HT-29 (cell line): ENCODE results near the gene IRF1. TPM values are rescaled to one million over a fixed set of nuclear protein-coding genes. Genes with fewer than 3 reads are reported as not detected.

Experiments used
- DNase-seq: peaks from one replicate; pipeline ENCODE4 v3.0.0-alpha.2; 2015; ENCODE audit warnings: low spot score
- total RNA-seq: library from RNA; depleted of rRNA; stranded (reverse); fragments of >200 nt; shearing (Covaris generic); gene quantifications from 2 replicates; pipeline ENCODE4 v1.2.3, GENCODE V29; 2014

Gene IRF1
- total RNA-seq, 1 experiment from 2014 or later, result 58.7 TPM

DNA sequence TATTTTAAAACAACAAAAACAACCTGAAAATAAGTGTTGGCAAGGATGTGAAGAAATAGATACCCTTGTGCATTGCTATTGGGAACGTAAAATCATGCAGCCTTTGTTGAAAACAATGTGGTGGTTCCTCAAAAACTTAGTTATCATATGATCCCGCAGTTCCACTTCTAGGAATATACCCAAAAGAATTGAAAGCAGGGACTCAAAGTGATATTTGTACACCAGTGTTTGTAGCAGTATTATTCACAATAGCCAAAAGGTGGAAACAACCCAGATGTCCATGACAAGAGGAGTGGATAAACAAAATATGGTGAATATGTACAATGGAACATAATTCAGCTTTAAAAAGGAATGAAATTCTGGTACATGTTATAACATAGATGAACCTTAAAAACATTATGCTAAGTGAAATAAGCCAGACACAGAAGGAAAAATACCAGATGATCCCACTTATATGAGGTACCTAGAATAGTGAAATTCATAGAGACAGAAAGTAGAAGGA lies 29.0 kb downstream of the IRF1 start:
- no peak for DNase-seq

DNA sequence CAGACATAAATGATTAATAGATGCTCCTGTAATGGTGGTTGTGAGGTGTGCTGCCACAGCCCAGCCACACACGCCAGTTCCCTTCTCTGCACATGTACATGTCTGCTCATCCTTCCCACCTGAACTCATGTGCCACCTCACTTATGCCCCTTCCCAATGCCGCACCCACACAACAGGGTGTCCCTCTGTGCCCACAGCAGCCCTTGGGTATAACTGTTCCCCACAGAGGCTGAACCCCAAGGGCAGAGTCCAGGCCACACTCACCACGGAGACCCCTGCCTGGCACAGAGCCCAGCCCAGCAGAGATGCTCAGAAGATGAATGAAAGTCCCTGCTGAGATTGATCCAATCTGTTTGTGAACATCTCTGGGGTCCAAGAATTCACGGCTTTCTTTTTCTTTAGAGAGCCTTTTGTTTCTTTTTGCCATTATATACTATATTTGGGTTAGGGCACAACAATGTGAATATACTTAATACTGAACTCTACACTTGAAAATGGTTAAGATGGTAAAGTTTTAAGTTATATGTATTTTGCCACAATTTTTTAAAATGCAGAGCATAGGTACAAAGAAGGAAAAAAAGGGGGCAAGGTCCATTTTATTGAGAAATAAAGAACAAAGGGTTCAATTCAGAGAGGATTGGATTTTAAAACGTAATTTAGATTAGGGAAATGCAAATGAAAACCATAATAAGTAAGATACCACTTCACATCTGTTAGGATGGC lies 29.6 kb downstream of the IRF1 start:
- DNase-seq, result no peak

DNA sequence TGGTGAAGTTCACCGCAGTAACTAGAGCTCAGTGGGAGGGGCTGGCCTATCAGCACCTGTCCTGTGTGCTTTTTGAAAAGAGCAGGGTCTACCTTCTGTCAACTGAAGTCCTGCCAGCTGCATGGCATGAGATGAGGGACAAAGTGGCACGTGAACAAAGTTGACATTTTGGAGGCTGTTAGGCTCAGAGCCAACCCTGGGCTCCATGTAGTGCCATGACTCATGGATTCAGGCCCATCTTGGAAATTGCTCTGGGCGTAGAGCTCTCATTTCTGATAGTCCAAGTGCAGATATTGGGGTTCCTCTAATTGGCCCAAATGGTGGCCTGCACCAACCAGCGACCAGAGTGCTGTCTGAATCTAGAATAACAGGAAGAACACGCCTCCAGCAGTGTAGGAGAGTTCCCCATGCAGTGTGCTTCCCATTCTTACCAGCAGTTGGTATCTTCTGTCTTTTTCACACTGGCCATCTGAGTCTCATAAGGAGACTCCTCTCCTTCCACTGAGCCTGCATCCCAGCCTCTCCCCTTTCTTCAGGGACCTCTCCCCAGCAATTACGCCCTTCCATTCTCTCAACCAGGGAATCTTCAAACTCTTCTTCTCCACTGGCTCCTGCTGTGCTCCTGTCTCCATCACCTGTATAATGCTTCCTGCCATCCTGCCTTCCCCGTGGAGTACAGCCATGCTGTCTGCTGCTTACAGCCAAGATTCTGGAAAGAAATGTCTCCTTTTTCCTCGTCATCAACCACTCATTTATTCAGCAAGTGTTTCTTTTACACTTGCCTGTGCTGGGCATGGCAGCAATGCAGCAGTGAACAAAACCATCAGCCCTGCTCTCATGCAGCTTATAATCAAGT lies 30.4 kb downstream of the IRF1 start:
- peak; percentile 22 for DNase-seq

DNA sequence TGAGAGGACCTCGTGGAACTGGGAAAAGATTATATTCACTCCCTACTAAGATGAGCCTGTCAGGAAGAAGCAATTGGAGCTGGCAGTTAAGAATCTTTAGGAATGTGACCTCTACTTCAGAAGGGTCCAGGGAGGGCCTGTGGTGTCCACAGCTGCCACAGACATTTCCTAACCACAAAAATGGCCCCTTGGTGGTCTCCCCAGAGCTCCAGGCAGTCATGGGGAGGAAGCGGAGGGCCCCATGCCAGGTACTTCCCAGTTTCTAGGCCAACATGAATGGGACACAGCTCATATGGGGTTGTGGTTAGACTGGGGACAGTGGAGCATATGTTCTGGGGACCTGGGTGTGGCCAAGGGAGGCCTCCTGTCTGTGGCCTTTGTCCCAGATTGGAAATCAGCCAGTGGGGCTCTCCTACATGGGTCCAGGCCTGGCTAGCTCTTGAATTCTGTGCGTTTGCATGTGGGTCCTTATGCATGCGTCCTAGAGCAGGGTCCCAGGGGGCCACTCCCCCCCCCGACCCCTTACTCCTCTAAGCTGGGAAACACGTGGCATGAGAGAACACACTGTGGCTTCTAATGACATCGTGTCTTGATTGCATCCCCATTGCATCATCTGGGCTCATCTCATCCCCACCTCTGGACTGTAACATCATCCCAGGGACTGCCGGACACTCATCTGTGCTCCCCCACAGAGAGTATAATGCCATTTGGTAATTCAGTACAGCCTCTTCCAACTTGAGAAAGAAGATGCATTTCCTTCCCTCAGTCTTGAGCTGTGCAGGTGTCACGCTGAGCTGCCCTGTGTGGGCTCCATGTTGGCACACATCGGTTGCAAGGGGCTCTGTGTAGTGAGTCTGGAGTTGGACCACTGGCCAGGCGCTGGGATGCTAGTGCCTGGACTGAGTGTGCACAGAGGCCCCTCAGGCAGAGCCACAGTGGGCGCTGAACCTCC lies 31.3 kb downstream of the IRF1 start:
- peak; percentile 27 for DNase-seq

DNA sequence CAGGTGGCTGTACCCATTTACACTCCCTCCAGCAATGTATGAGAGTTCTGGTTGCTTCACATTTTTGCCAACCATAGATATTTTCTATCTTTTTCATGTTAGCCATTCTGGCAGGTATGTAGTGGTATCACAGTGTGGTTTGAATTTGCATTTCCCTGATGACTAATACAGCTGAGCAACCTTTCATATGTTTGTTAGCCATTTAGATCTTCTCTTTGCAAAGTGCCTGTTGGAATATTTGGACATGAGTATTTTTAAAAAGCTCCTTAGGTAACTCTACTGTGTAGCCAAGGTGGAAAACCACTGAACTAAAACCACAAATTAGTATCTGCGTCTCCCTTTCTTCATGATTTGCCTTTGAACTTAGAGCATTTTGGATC lies 31.9 kb downstream of the IRF1 start:
- DNase-seq, result peak; percentile 40

DNA sequence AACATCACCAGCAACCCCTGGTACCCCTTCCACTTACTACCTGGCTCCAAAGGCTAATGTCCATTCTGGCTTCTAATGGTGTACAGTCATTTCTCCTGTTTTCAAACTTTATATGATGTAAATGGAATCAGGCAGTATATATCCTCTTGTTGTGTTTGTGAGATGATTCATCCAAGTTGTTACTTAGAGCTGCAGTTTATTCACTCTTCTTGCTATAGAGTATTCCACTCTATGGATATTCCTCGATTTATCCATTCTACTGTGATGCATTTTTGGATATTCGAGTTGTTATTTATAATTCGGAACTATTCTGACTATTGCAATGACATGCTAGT lies 32.4 kb downstream of the IRF1 start:
- DNase-seq, result no peak

DNA sequence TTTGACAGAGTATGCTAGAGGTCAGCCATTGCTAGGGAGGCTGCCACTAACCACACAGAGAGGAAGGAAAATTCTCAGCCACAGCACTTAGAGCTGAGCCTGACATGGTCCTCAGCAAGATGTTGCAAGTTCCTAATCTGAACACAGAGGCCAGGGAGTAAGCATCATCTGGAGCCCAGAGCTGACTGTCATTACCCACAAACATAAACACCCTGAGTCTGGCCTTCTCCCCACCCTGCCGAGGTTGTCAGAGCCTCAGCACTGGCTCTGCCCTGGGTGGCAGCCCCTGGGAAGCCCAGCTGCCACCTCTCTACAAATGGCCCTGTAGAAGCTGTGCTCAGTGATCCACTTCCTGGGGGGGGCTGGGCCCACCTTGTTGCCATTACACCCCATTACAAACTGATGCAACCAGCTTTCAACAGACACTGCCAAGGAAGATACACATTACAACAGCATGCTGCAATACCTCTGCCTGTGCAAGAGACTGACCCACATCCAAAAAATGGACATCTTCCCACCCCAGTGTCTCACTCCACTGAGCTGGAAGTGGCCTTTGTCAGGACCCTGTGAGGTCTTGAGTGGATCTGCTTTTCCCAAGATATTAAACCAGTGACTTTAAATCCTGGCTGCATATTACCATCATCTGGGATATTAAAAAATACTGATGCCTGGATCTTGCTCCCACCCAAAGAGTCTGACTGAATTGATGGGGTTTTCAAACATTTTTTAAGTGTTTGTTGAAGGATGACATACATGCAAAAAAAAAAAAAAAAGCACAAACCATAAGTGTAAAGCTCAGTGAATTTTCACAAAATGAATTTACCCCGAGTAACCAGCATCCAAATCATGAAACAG lies 33.0 kb downstream of the IRF1 start:
- no peak for DNase-seq

DNA sequence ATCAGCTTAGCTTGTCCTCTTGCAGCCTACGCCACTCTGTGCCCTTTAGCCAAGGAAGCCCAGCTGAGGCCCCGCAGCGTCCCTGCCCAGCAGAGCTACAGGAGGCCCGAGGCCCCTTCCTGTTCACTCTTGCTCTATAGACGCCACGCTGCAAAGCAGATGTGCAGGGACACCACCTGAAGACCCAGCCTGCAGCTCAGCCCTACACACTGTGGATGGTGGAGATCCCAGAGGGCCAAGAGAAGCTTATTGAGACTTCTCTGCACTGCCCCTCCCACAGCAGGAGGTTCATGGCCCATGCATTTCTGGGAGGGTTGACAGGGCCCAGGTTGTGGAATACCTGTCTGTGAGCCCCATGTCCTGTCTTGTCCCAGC lies 33.6 kb downstream of the IRF1 start:
- no peak for DNase-seq

DNA sequence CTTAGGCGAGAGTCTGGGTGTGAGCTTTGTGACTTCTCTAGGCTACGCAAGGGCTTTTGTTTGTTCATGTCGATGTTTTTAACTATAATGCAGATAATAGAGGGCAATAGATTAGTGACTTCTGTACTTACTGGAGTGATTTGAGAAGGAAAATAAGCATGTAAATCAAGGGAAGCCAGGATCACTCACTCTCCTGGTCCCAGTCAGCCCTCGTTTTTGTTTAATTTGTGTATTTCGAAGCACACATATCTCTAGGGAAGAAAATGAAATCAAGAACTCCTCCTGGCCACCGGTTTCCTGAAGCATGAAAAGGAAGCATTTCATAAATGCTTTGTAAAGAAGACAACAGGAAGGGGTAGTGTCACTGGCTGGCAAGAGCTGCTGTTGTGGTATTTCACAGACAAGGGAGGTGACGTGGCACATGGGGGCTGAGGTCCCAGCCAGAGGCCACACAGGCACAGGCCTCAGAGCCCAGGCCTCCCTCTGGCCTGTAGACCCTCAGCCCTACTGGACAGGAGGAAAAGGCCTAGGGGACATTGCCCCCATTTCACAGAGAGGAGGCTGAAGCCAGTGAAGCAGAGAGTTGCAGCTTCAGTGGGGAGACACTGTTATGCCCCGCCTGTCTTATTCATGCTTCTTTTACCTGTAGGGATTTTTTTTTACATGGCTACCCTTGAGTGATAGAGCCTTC lies 34.1 kb downstream of the IRF1 start:
- peak; percentile 24 for DNase-seq

DNA sequence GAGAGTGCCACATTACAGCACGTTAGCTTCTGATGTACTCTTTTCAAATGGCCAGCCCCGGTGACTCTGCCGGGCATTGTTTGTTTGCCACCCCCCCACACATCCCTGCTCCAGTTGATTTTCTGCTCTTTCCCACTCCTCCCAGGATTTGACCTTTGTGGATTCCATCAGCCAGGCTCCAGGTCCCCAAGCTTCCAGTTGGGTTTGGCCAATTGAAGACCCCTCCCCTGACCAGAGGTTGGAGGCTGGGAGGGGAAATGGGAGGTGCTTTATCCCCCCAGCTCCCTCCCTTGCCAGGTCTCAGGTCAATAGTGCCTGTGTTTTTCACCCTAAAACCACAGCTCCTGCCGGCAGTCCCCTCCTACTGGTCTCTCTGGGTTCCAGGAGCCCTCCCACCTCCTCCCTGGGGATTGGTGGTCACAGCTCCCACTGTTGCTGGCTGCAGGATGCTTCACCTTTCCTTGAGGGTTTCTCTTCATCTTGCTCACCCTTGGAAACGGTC lies 34.9 kb downstream of the IRF1 start:
- DNase-seq, result no peak

DNA sequence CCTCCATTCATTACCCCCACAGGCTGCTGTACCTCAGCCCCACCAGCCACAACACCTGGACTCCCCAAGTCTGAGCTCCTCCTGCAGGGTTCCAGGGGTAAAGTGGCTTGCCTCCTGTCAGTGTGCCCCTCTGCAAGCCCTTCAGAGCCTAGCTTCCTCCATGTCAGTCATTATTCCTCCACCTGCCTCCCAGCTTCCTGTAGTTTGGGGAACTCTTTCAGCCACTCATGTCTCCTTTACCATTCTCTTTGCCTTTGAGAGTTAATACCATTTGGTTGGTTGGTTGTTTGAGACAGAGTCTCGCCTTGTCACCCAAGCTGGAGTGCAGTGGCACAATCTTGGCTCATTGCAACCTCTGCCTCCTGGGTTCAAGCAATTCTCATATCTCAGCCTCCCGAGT lies 36.2 kb downstream of the IRF1 start:
- no peak for DNase-seq

DNA sequence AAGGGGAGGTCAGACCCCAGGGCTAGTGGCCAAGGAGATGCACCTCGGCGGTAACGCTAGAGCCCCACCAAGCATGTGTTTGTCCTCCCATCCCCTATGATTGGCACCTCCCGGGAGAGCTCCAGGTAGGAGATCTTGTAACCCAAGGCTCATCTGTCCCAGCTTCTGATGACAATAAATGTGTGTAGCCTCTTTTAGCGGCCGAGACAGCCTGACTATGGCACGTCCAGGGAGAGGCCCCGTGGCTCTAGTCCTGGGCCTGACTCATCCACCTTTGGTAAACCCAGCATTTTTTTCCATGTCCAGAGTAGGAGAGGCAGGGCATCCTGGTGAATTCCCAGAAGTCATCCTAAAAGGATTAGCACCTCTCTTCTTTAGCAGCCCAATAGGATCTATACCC lies 39.2 kb downstream of the IRF1 start:
- DNase-seq, result no peak

DNA sequence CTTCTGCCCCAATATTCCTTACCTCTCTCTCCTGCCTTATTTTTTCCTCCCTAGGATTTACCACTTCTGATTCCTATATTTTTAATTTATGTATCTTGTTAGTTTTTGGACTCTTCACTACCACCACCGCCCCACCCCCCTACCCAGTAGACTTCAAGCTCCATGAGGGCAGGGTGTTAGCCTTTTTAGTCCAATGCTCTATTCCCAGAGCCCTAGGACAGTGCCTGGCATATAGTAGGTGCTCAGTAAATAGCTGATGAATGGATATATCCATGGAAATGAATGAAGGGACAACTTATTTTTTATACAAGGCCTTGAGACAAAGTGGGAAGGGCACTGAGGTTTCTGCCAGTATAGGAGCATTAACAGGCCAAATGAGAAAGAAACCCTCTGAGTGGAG lies 41.5 kb downstream of the IRF1 start:
- DNase-seq, result no peak

DNA sequence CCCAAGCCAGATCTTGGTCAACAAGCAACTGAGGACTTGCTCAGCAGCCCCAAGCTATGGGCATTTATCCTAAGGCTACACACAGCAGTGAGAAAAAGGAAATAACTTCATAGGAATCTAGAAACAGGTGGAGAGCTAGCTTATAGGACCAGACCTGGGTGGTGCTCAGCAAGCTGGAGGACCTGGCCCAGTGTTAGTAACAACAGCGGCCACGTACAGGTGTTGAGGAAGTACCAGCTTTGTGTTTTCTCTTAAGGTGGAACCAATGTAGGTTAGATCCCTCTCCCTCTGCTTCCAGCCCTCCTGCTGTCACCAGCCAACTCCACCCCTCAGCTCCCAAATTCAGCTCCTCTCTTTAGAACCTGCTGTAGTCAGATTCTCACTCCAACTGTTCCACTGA lies 43.4 kb downstream of the IRF1 start:
- no peak for DNase-seq

DNA sequence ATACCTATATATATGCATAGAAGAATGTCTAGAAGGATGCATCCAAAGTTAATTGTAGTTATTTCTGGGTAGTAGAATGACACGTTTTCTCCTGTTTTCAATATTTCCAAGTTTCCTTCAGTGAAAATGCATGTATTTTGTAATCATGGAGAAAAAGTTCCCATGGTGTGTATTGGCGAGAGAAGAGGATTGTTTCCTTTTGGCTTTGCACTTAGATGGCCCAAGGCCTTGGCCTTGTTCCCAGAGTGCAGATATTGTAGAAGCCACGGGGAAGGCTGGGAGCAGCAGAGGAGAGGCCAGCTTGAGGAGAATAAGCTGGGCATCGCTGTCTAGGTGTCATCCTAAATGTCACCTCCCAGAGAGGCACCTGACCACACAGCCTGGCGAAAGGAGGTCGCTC lies 44.0 kb downstream of the IRF1 start:
- DNase-seq, result no peak

DNA sequence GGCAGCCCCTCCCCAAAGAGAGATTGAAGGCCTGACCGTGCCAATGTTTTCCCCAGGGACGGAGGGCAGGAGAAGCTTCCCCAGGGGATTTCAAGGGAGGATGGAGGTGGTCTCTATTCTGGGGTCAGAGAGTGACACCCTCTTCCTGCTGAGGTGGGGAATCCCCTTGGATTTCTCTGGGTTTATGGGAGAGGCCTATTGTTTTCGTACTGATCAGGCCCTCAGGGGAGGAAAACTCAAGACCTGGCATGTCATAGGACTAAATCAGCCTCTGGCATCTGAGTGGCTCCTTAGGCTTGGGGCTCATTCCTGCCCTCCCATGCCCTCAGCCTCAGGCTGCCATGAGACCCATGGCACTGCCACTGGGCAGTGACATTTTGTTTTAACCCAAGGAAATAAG lies 44.6 kb downstream of the IRF1 start:
- no peak for DNase-seq

DNA sequence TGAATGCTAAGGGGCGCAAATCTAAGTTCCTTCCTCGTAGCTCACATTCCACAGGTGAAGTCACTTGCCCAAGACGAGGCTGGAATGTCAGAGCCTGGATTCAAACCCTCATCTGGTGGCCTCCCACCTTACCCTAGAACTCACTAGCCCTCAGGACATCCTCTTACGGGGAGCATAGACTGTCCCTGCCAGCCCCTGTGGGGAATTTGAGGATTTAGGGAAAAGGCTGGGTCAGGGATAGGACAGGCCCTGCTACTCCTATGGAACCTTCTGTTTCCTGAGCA lies 45.0 kb downstream of the IRF1 start:
- DNase-seq, result no peak

DNA sequence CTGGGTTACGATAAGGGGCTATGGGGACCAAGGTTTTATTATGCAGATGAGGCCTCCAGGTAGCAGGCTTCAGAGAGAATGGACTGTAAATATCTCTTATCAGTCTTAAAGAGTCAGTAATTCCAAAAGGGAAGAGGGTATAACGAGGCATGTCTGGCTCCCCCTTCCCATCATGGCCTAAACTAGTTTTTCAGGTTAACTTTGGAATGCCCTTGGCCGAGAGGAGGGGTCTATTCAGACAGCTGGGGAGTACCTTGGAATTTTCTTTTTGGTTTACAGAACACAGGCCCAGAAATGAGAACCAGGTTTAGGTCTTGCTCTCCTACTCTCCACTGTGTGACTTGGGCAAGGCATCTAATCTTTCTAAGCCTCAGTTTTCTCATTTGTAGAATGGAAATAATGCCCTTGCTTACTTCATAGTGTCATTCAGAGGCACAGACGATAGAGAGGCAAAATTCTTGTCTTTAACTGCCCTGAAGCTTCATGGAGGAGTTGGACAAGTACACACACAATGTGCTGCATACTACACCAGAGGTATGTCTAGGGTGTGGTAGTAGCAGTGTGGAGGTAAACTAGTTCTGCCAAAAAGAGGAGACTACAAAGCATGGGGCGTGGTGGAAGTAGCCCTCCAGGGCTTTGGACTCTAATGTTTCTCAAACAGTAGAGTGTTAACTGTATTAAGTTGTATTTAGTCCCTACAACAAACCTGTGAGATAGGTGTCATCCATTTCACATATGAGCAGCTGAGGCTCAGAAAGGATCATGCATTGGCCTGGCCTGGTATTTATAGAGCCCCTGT lies 45.5 kb downstream of the IRF1 start:
- no peak for DNase-seq

DNA sequence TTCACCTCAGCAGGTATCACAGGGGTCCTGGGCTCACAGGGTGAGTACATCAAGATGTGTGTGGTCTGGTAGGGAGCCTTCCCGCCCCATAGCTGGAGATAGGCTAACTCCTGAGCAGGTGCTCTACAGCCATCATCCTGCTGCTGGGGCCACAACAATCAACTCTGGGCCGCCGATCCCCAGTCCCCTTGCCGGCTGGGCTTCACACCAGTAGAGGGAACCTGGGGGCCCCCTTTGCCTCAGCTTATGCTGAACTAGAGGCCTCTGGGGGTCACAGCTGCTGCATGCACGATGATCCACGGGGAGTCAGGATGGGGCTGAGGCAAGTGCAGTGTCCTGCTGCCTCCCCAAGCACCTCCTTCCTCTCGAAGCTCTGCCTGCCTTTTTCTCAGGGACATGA lies 46.5 kb downstream of the IRF1 start:
- no peak for DNase-seq
